GM13977 (cell line): ENCODE results near the gene PTPN22.

Experiments used
- DNase-seq: peaks from one replicate; pipeline ENCODE4 v3.0.0; 2012; ENCODE audit warnings: low spot score
- CTCF ChIP-seq: IDR thresholded peaks from 2 replicates; pipeline ENCODE4 v1.5.1; 2012; ENCODE audit warnings: mild to moderate bottlenecking, control low read depth; ENCODE audit not compliant: insufficient read depth; ENCODE audit errors: extremely low read depth, missing control alignments
- in situ Hi-C: fragments of 300-500 bp; cut with MboI; formaldehyde crosslinking; loops from one replicate; pipeline ENCODE4 v1.12.0; 2022; ENCODE audit warnings: low sequenced_read_pairs, low pct_unique_long_range_greater_than_20kb, mixed read lengths, inconsistent platforms; ENCODE audit not compliant: unreplicated experiment

Gene PTPN22

DNA sequence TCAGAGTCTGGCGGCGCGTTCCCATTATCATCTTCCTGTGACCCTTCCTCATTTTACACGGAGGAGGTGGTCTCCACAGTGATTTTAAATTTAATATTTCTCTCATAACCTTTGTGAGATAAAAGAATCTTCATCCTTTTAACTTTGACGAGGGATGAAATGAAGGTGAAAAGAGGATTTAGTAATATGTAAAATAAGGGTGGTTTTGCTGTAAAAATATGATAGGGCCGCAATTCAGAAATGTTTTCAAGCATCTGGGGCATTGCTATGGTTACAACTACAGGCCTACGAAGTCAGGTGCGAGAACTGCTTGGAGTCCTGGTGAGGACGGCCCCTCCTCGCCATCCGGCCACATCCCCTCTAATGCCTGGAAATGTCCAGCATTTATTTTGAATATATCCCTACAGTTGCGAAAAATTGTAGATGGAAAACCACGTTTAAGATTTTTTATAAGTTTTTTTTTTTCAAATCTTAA lies 58.8 kb downstream of the PTPN22 start:
- in situ Hi-C loops: no loop called here
- no peak for TF ChIP-seq CTCF
- peak; percentile 33 for DNase-seq

DNA sequence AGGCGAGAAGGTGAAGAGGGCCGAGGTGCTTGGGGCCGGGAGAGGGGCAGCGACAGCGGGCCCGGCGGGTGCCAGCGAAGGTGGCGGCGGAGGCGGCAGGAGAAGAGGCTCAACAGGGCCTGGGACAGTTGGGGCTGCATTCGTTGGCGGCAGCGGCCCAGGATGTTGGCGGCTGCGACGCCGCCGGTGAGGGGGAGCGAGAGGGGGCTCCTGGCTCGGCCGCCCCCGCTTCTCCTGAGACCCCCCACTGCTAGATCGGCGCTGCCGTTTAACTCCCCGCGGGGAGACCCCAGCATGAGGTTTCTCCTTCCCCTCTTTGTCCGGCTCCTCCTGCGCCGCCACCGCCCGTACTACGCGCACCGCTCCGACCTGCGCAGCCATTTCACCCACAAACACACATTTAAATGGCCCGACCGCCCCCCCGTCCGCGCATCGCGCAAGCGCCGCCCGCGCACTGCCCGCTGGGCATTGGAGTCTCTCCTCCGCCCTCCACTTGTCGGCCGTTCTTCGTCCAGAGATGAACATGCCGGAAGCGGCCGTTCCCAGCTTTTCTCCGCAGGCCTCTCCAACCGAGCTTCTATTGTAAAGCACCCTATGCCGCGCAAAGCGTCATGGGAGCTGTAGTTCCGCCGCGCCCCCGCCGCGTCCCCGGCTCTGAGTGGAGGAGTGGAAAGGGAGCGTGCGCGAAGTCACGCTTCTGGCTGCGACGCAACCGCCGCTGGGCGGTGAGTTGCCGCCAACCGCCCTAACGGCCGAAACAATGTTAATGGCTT lies 59.4 kb downstream of the PTPN22 start, which contains the start of gene RSBN1:
TSS of gene RSBN1 (minus strand) at position 589 of the 773 bp plus-strand sequence. CDS start at position 525, 64 bp downstream.
- no peak for TF ChIP-seq CTCF
- peak; percentile 93 for DNase-seq
- in situ Hi-C loops: no loop called here

- no peak for TF ChIP-seq CTCF
- in situ Hi-C loops: no loop called here
- DNase-seq: peak; percentile 28
Observed at GRCh38 chr1:113811156-113811887, 60.2 kb downstream of the PTPN22 start.

DNA sequence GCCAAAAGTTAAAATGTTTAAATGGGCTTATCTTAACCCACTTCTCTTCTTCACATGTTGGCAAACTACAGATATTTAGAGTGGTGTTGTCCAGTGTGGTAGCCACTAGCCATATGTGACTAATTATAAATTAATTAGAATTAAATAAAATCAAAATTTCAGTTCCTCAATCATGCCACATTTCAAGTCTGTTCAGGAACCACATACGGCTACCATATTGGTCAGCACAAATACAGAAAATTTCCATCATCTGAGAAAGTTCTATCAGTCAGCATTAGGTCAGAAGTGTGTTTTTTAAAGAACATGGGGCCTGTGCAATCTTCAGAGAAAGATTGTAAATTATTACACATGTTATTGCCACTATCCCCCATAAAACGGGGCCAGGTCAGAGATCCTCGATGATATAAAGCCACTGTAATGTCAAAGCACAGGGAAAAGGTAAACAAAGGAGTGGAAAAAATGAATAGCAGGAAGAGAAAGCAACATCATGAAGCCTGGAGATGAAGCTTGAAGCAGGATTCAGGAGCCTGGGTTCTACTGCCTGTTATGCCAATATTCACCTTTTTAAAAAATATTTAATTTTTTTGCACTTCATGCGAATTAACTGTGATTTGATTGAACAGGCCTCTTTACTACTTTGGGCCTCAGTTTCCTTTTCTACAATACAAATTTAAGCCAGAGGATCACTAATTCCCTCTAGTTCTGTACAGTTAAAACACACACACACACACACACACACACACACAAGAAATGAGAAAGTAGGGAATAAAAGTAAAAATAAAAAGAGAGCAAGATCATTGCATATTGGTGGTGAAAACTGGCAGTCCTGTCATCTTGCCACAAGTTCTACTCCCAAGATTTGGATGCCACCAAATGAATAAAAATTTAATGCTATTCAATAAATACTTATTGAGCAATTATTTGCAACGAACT lies 61.6 kb downstream of the PTPN22 start:
- no peak for TF ChIP-seq CTCF
- no peak for DNase-seq
- in situ Hi-C loops: no loop called here

- no peak for TF ChIP-seq CTCF
- in situ Hi-C loops: no loop called here
- no peak for DNase-seq
Observed at GRCh38 chr1:113808450-113809195, 62.9 kb downstream of the PTPN22 start.
